Measurements from ENCODE around the gene PPWD1.
"Not testable (repeated sequence)": the region's sequence is repeated elsewhere in the genome, so short reads cannot be mapped to it uniquely, and the experiment has no call there.

The PPWD1 gene

GRCh38 chr5:65562731-65563701, at the start of gene PPWD1, which contains the start of gene CENPK:
Gene PPWD1 (plus strand): TSS chr5:65563296. CDS start chr5:65563311, 15 bp downstream.
Gene CENPK (minus strand): TSS chr5:65563168. CDS start chr5:65554907, 8,261 bp downstream.
- peak; percentile 23 for DNase-seq

- DNase-seq: no peak
Observed at GRCh38 chr5:65525726-65526125, 37.4 kb upstream of the PPWD1 start.

- no peak for DNase-seq
Observed at GRCh38 chr5:65530904-65531303, 32.2 kb upstream of the PPWD1 start.

- no peak for DNase-seq
Observed at GRCh38 chr5:65535529-65535987, 27.5 kb upstream of the PPWD1 start.

GRCh38 chr5:65539827-65540226, 23.3 kb upstream of the PPWD1 start:
- DNase-seq: no peak

- DNase-seq: no peak
Observed at GRCh38 chr5:65544473-65544872, 18.6 kb upstream of the PPWD1 start.

- DNase-seq: no peak
Observed at GRCh38 chr5:65546141-65546540, 17.0 kb upstream of the PPWD1 start.

- DNase-seq: no peak
Observed at GRCh38 chr5:65548281-65548680, 14.8 kb upstream of the PPWD1 start.

- DNase-seq: no peak
Observed at GRCh38 chr5:65553941-65554340, 9.2 kb upstream of the PPWD1 start.

GRCh38 chr5:65555287-65555686, 7.8 kb upstream of the PPWD1 start:
- DNase-seq: no peak

GRCh38 chr5:65556181-65556580, 6.9 kb upstream of the PPWD1 start:
- DNase-seq: no peak

- DNase-seq: no peak
Observed at GRCh38 chr5:65556718-65557117, 6.4 kb upstream of the PPWD1 start.

GRCh38 chr5:65563777-65564176, 681 bp downstream of the PPWD1 start:
- DNase-seq: no peak

GRCh38 chr5:65566505-65566904, 3.4 kb downstream of the PPWD1 start:
- no peak for DNase-seq

GRCh38 chr5:65570598-65571226, 7.6 kb downstream of the PPWD1 start:
- DNase-seq: no peak

GRCh38 chr5:65577141-65577540, 14.0 kb downstream of the PPWD1 start:
- DNase-seq: no peak

GRCh38 chr5:65588694-65589093, 25.6 kb downstream of the PPWD1 start:
- DNase-seq: no peak

GRCh38 chr5:65601761-65602160, 38.7 kb downstream of the PPWD1 start:
- not testable (repeated sequence) for DNase-seq

GRCh38 chr5:65611524-65611923, 48.4 kb downstream of the PPWD1 start:
- DNase-seq: no peak

- DNase-seq: no peak
Observed at GRCh38 chr5:65612298-65612907, 49.3 kb downstream of the PPWD1 start.

GRCh38 chr5:65620021-65620420, 56.9 kb downstream of the PPWD1 start:
- no peak for DNase-seq

- DNase-seq: not testable (repeated sequence)
Observed at GRCh38 chr5:65621961-65622360, 58.9 kb downstream of the PPWD1 start.

- no peak for DNase-seq
Observed at GRCh38 chr5:65623482-65623881, 60.4 kb downstream of the PPWD1 start.
